Keratinocyte (primary cell): ENCODE data around the gene SLC27A2. TPM values are rescaled to one million over a fixed set of nuclear protein-coding genes. Genes with fewer than 3 reads are reported as not detected.

ENCODE experiments used
- DNase-seq: peaks from one replicate; pipeline ENCODE4 v3.0.0-alpha.2; 2011; ENCODE audit warnings: low read depth, missing footprints, low spot score
- FAIRE-seq: peaks from 2 replicates; lab custom pipeline; 2011; peaks lifted over from hg19 to GRCh38; lab: Jason Lieb, UNC
- H2AFZ ChIP-seq: 2 replicates; pipeline ENCODE4 v1.6.0; 2012; ENCODE audit warnings: low read length, control low read depth, inconsistent platforms; ENCODE audit not compliant: control insufficient read depth
- H3K27ac ChIP-seq: 2 replicates; pipeline ENCODE4 v1.5.1; 2011; ENCODE audit warnings: low read length; ENCODE audit not compliant: control insufficient read depth, insufficient read depth
- H3K27me3 ChIP-seq: 3 replicates; pipeline ENCODE4 v1.6.0; 2011; ENCODE audit warnings: low read length; ENCODE audit not compliant: control insufficient read depth, insufficient read depth; ENCODE audit errors: extremely low read depth
- H3K36me3 ChIP-seq, 2 experiments: 2 replicates in 1 of 2; 3 replicates in 1 of 2; pipeline ENCODE4 v1.5.1; 2011; ENCODE audit warnings: low read length in 2 of 2, mild to moderate bottlenecking in 1 of 2; ENCODE audit not compliant: control insufficient read depth in 2 of 2, insufficient read depth in 2 of 2; ENCODE audit errors: extremely low read depth in 1 of 2
- H3K4me1 ChIP-seq: 3 replicates; pipeline ENCODE4 v1.5.1; 2011; ENCODE audit warnings: low read length; ENCODE audit not compliant: control insufficient read depth, insufficient read depth; ENCODE audit errors: extremely low read depth
- H3K4me2 ChIP-seq: 3 replicates; pipeline ENCODE4 v1.6.0; 2011; ENCODE audit warnings: low read depth, low read length; ENCODE audit not compliant: control insufficient read depth, insufficient read depth; ENCODE audit errors: extremely low read depth
- H3K4me3 ChIP-seq, 3 experiments: fragments of 200-600 bp in 1 of 3; sonication (generic) in 1 of 3; 2 replicates in 2 of 3; 3 replicates in 1 of 3; pipeline ENCODE4 v1.5.1; 2011 to 2016; ENCODE audit warnings: low read length in 3 of 3, mild to moderate bottlenecking in 3 of 3, control low read depth in 2 of 3, inconsistent platforms in 1 of 3, low read depth in 1 of 3, mixed read lengths in 1 of 3, mixed run types in 1 of 3, moderate library complexity in 1 of 3; ENCODE audit not compliant: control insufficient read depth in 2 of 3, insufficient read depth in 2 of 3; ENCODE audit errors: extremely low read depth in 1 of 3
- H3K79me2 ChIP-seq: 2 replicates; pipeline ENCODE4 v1.6.0; 2012; ENCODE audit warnings: low read length; ENCODE audit not compliant: control insufficient read depth, insufficient read depth
- H3K9ac ChIP-seq: 3 replicates; pipeline ENCODE4 v1.6.0; 2011; ENCODE audit warnings: low read length; ENCODE audit not compliant: control insufficient read depth, insufficient read depth; ENCODE audit errors: extremely low read depth
- H3K9me1 ChIP-seq: 3 replicates; pipeline ENCODE4 v1.6.0; 2011; ENCODE audit warnings: low read length; ENCODE audit not compliant: control insufficient read depth, insufficient read depth; ENCODE audit errors: extremely low read depth
- H3K9me3 ChIP-seq: 2 replicates; pipeline ENCODE4 v1.5.1; 2012; ENCODE audit warnings: low read depth, low read length; ENCODE audit not compliant: control insufficient read depth
- H4K20me1 ChIP-seq: 3 replicates; pipeline ENCODE4 v1.6.0; 2011; ENCODE audit warnings: low read length; ENCODE audit not compliant: control insufficient read depth, insufficient read depth; ENCODE audit errors: extremely low read depth
- EZH2 ChIP-seq: IDR thresholded peaks from one replicate; pipeline ENCODE4 v1.6.1; 2012; ENCODE audit warnings: inconsistent platforms, mild to moderate bottlenecking, low read length, moderate library complexity
- dilution Hi-C: fragments of 300-500 bp; cut with MboI; formaldehyde crosslinking; loops from one replicate; pipeline ENCODE4 v1.7.0; 2020; ENCODE audit warnings: low sequenced_read_pairs; ENCODE audit not compliant: extremely low pct_ligation_motif_present
- polyA plus RNA-seq, 5 experiments: library from polyadenylated mRNA; depleted of rRNA in 3 of 5; stranded (reverse) in 3 of 5; stranded (forward) in 1 of 5; unstranded in 1 of 5; fragments of >200 nt; gene quantifications; 1 replicate in 1 of 5; 2 replicates in 3 of 5; 3 replicates in 1 of 5; pipeline versions ENCODE4 v1.2.1 to v1.2.3, GENCODE V29; 2011 to 2012; ENCODE audit warnings: missing spikeins in 2 of 5, low read depth in 1 of 5, low replicate concordance in 1 of 5
- TF ChIP-seq, protein P1 (sequence below), 3 experiments: IDR thresholded peaks in 1 of 3; conservative IDR thresholded peaks in 1 of 3; optimal IDR thresholded peaks in 1 of 3; 2 replicates in 2 of 3; 3 replicates in 1 of 3; pipeline versions ENCODE3 to v1.5.1; 2011; ENCODE audit warnings: low read length in 3 of 3, mild to moderate bottlenecking in 3 of 3, moderate library complexity in 2 of 3, control low read depth in 1 of 3, inconsistent platforms in 1 of 3; ENCODE audit not compliant: insufficient read depth in 2 of 3; ENCODE audit errors: extremely low read depth in 1 of 3

SLC27A2 gene
- polyA plus RNA-seq, 1 donor (not counting 4 experiments of a cell fraction or from before 2014, with no cell fraction given) = 0.34 TPM

DNA sequence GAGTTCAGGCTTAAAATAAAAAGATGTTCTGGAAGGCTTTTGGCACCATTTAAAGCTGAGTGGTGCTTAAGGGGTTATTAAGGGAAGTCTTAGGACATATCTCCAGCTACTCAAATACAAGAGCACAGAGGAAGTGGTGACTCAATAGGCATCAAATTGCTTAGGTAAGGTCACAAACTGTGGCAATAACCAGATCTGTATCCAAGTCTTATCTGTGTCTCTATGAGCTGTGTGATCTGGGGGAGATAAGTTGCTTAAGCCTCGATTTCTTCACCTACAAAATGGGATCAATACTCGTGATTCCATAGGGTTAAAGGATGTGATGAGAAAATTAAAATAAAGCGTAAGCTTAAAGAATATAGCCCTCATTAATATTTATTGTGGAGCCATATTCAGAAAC is 75.9 kb downstream of the SLC27A2 start:
- H2AFZ ChIP-seq = no peak overlapping the region
- H3K36me3 ChIP-seq = no peaks in the 10 kb centered on the region
- no peaks in the 10 kb centered on the region for H4K20me1 ChIP-seq
- H3K4me1 ChIP-seq = peaks cover 3% of the 10 kb centered on the region
- no peak overlapping the region for H3K4me3 ChIP-seq
- H3K79me2 ChIP-seq = no peaks in the 10 kb centered on the region
- no peak overlapping the region for H3K4me2 ChIP-seq
- no peaks in the 10 kb centered on the region for H3K9me3 ChIP-seq
- dilution Hi-C loops = no loop called here
- TF ChIP-seq, protein P1, sequence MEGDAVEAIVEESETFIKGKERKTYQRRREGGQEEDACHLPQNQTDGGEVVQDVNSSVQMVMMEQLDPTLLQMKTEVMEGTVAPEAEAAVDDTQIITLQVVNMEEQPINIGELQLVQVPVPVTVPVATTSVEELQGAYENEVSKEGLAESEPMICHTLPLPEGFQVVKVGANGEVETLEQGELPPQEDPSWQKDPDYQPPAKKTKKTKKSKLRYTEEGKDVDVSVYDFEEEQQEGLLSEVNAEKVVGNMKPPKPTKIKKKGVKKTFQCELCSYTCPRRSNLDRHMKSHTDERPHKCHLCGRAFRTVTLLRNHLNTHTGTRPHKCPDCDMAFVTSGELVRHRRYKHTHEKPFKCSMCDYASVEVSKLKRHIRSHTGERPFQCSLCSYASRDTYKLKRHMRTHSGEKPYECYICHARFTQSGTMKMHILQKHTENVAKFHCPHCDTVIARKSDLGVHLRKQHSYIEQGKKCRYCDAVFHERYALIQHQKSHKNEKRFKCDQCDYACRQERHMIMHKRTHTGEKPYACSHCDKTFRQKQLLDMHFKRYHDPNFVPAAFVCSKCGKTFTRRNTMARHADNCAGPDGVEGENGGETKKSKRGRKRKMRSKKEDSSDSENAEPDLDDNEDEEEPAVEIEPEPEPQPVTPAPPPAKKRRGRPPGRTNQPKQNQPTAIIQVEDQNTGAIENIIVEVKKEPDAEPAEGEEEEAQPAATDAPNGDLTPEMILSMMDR (optimal IDR thresholded peaks at IDR 0.05 in 1 of 3, IDR thresholded peaks at IDR 0.05 in 1 of 3, conservative IDR thresholded peaks at IDR 0.05 in 1 of 3; ENCODE audit: extremely low read depth in 1 of 3, insufficient read depth in 2 of 3, low read length in 3 of 3) = no peak
- no peak for TF ChIP-seq EZH2
- no peak for DNase-seq
- H3K9me1 ChIP-seq = no peaks in the 10 kb centered on the region
- no peaks in the 10 kb centered on the region for H3K27me3 ChIP-seq
- no peak for FAIRE-seq
- no peak overlapping the region for H3K27ac ChIP-seq
- no peak overlapping the region for H3K9ac ChIP-seq

- Histone ChIP-seq H2AFZ (no peak overlapping the region), H3K9me1 (no peaks in the 10 kb centered on the region)
- dilution Hi-C loops = no loop called here
These were observed 77.3 kb downstream of the SLC27A2 start for GRCh38 chr15:50259276-50259675.

More at GRCh38 chr15:50259276-50259675, 77.3 kb downstream of the SLC27A2 start:
- Histone ChIP-seq H3K36me3 (no peaks in the 10 kb centered on the region), H3K4me3 (no peak overlapping the region), H3K27ac (no peak overlapping the region), H3K9me3 (no peaks in the 10 kb centered on the region), H4K20me1 (no peaks in the 10 kb centered on the region), H3K4me2 (no peak overlapping the region), H3K27me3 (no peaks in the 10 kb centered on the region), H3K4me1 (peaks cover 3% of the 10 kb centered on the region), H3K9ac (no peak overlapping the region), H3K79me2 (no peaks in the 10 kb centered on the region)
- FAIRE-seq (no peak), DNase-seq (no peak)
- TF ChIP-seq, protein P1 (optimal IDR thresholded peaks at IDR 0.05 in 1 of 3, IDR thresholded peaks at IDR 0.05 in 1 of 3, conservative IDR thresholded peaks at IDR 0.05 in 1 of 3; ENCODE audit: extremely low read depth in 1 of 3, insufficient read depth in 2 of 3, low read length in 3 of 3) = no peak
- TF ChIP-seq EZH2 = no peak
